HEK293 (cell line): ENCODE results near the gene PEAK3.

Source experiments
- ATF2 ChIP-seq: fragments of 450-650 bp; formaldehyde crosslinking; IDR thresholded peaks from 2 replicates; pipeline ENCODE4 v1.5.1; 2016; ENCODE audit warnings: missing biosample characterization, missing genetic modification characterization, low read depth
- CTCF ChIP-seq: fragments of 450-650 bp; formaldehyde crosslinking; IDR thresholded peaks from 2 replicates; pipeline ENCODE4 v1.5.1; 2016; ENCODE audit warnings: missing biosample characterization, missing genetic modification characterization
- ZNF335 ChIP-seq: fragments of 450-650 bp; formaldehyde crosslinking; conservative IDR thresholded peaks from 2 replicates; pipeline ENCODE4 v1.5.1; 2016; ENCODE audit warnings: missing biosample characterization, missing genetic modification characterization
- ZNF423 ChIP-seq: fragments of 450-650 bp; formaldehyde crosslinking; IDR thresholded peaks from 2 replicates; pipeline ENCODE4 v1.5.1; 2016; ENCODE audit warnings: missing biosample characterization, missing genetic modification characterization
- ZNF433 ChIP-seq: fragments of 450-650 bp; formaldehyde crosslinking; IDR thresholded peaks from 2 replicates; pipeline ENCODE4 v1.5.1; 2016; ENCODE audit warnings: missing biosample characterization, missing genetic modification characterization, low read depth
- ZNF639 ChIP-seq: fragments of 450-650 bp; formaldehyde crosslinking; IDR thresholded peaks from 2 replicates; pipeline ENCODE4 v1.5.1; 2016; ENCODE audit warnings: missing biosample characterization, missing genetic modification characterization
- ZNF785 ChIP-seq: fragments of 450-650 bp; formaldehyde crosslinking; IDR thresholded peaks from 2 replicates; pipeline ENCODE4 v1.5.1; 2016; ENCODE audit warnings: missing biosample characterization, missing genetic modification characterization
- ZSCAN5A ChIP-seq: fragments of 450-650 bp; formaldehyde crosslinking; IDR thresholded peaks from 2 replicates; pipeline ENCODE4 v1.5.1; 2016; ENCODE audit warnings: missing biosample characterization, missing genetic modification characterization

- TF ChIP-seq ATF2 (no peak), CTCF (no peak), ZNF433 (tag by site-specific recombination) (no peak), ZNF639 (tag by site-specific recombination) (no peak), ZNF785 (no peak), ZSCAN5A (no peak), ZNF335 (tag by site-specific recombination) (no peak), ZNF423 (tag by site-specific recombination) (no peak)
These were observed 36.9 kb upstream of the PEAK3 start for GRCh38 chr19:2318923-2319322.
